GM19467 (cell line): Measurements from ENCODE around the gene SMYD2.

ENCODE experiments used
- ATAC-seq: cut with Tn5 transposase; IDR thresholded peaks from one replicate; pipeline ENCODE4 v1.9.1; 2021; ENCODE audit warnings: mild to moderate bottlenecking, moderate library complexity; ENCODE audit not compliant: unreplicated experiment

The SMYD2 gene

DNA sequence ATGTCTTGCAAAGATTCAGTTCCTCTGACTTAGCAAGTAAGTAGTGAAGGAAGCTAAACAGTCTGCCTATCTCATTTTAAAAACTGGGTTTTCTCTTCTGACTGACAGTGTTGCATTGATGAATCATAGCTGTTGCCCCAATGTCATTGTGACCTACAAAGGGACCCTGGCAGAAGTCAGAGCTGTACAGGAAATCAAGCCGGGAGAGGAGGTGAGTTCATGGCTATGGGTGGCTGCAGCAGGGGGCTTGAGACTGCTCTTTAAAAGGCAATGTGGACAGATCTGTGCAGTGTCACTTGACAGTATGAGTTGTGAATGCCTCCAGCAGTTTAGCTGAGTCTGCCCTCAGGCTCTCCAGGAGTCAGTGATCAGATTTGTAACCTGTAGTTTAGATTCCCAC, 46.6 kb downstream of the SMYD2 start:
- no peak for ATAC-seq

DNA sequence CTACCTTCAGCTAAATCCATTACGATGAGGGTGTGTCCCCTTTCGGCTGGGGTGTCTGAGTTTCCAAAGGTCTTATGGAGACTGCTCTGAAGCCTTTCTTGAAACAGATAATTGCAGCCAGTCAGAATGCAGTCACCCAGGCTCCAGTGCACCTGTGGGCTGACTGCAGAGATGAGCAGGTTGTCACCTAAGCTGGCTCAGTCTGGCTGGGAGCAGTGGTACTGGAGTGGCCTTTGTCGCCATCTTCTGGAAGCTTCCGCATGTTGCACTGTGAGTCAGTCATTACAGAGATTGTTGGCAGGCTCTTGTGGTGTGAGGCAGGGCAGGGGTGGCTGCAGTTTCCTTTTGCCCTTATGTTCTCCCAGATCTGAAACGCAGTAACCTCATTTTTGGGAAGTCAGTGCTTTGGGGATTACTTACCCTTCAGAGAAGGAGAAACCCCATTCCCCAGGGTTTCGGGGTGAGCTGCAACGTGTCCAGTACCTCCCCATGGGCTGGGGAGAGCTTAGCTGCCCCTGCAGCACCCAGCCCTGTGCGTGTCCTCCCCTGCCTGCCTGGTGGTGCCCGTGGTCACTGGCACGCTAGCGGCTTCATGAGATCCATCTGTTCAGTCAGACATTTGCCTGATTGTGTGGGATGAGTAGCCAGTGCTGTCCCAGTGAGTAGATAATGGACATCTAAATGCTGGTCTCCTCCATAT, 48.0 kb downstream of the SMYD2 start:
- ATAC-seq: peak; percentile 86

DNA sequence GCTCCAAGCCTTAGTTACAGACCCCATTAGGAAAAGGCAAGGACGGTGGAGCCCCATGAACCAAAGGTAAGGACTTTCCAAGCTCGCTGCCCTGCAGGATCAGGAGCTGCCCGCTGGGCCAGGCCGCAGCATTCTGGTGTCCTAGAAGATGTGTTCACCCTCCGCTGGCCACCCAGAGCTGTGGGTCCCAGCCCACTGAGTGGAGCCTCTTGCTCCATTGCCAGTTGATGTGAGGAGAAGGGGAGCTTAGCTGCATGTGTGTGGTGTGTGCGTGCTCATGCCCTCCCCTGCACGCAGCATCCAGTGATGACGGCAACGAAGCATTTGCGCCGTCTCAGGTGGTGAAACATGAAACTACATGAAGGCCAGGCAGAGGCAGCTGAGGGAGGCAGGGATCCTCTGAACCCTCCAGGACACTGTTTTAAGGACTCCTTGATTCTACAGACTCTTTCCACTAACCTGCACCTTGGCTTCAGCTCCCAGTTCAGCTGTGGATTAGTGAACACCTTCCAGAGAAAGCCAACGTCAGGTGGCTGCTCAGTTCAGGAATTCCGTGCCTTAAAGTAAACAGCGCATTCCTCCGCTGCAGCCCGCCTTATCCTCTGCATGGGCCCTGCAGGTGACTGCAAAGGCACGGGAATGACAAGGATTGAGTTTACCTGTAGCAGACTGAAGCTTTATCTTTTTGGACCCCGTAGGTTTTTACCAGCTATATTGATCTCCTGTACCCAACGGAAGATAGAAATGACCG, 48.7 kb downstream of the SMYD2 start:
- no peak for ATAC-seq

DNA sequence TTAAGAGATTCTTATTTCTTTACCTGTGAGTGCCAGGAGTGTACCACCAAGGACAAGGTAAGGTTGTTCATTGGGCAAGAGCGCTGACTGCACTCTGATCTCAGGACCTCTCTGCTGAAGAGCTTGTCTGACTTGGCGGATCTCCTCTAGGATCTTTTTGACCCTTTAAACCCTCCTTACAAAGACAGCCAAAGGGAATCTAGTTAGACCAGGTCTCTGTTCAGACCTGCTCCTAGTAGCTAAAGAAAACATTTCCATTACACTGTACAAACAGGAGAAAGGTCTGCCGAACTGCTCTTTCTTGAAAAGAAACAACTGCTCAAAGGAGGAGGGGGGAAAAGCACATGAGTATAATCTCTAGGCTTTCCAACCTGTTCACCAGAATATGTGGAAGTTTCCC, 49.3 kb downstream of the SMYD2 start:
- ATAC-seq: no peak

DNA sequence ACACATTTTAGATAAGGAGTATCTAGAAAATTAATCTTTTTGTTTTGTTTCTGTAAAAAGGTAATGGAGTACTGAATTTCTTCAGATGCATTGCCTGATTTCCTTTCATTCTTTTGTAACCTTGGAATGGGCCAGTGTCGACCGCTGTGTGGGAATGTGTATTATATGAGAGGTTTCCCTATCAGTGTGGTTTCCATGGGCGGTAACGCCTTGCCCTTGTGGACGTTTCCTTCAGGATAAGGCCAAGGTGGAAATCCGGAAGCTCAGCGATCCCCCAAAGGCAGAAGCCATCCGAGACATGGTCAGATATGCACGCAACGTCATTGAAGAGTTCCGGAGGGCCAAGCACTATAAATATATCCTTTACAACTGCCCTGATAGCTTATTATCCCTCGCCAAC, 49.8 kb downstream of the SMYD2 start:
- no peak for ATAC-seq

DNA sequence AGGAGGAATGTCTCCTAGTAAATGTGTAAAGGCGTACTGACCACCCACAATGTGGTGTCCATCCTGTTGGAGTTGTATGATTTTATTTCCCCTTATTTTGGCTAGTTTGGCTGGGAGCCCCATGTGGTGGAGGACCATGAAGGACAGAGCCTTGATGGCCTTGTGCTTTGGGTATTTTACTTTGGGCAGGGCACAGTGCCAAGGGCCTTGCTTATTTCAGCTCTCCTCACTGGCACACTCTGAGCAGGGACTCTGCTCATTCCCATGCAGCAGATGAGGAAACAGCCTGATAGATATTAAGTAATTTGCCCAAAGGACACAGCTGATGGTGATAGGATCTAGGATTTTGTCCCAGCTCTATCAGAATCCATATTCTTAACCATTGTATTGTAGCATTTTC, 50.2 kb downstream of the SMYD2 start:
- no peak for ATAC-seq

DNA sequence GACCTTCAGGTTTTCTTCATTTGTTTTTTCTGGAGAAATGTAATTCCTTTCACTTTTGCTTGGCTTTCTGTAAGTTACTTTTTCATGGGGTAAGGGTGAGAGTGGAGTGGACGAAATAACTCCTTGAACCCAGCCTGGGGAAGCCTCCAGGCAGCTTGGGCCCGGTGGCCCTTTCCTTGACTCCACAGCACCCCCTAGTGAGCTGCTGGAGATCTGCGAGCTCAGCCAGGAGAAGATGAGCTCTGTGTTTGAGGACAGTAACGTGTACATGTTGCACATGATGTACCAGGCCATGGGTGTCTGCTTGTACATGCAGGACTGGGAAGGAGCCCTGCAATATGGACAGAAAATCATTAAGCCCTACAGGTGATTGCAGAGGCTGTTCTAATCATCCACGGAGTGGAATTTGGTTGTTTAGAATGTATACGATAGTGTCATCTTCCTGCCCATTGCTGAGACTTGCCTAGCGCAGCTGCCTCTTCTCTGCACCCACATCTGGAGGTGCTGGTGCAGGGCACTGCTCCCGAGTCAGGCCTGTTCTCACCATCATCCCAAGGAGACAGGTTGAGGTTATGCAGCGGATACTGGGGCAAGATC, 51.0 kb downstream of the SMYD2 start:
- peak; percentile 42 for ATAC-seq

DNA sequence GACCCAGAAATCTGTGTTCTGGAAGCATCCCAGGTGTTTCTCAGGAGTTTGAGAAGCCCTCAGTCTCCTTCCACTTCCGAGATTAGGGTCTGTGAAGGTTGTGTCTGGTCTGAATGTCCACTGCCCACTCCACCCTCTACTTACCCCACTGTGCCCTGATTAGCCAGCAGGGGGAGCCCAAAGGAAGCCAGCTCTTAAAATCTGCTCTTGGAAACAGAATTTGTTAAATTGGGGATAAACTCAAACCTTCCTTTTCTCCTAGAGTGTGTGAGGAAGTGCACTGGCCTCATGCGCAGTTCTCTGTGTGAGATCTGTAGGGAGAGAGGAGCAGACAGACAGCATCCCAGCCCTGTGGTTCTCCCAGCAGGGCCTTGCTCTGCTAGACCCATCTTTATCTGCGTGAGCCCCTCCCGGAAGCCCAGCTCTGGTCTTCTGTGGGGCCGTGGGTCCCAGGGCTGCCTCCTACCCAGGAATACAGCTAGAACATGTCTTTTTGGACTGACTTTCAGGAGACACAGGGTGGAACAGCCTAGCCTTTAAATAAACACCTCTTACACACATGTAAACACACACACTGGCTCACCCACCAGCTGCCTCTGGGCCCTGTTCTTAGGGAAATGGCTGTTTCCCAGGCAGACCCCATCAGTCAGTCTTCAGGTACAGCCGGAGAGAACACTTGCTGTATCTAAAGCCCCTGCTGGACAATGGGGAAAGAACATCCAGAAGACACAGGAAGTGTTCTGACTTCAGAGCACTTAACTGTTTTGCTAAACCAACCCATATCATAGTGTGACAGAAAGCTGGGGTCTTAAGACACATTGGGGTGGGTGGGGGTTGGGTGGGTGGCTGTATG, 52.2 kb downstream of the SMYD2 start:
- no peak for ATAC-seq

DNA sequence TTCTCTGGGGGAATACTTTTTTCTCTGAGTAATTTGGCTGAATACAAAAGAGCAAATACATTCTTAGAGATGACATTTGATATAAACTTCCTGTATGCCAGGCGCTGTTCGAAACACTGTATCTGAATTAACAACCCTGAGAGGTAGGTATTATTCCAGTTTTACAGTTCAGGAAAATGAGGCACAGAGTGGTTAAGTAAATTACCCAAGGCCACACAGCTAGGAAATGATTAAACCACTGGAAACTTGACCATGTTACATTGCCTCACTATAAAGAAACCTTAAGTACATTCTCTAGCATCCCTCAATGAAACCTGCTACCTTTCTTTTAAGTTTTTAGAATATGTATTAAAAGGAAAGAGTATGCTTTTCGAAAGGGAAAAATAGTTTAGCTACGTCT, 54.6 kb downstream of the SMYD2 start:
- ATAC-seq: no peak

DNA sequence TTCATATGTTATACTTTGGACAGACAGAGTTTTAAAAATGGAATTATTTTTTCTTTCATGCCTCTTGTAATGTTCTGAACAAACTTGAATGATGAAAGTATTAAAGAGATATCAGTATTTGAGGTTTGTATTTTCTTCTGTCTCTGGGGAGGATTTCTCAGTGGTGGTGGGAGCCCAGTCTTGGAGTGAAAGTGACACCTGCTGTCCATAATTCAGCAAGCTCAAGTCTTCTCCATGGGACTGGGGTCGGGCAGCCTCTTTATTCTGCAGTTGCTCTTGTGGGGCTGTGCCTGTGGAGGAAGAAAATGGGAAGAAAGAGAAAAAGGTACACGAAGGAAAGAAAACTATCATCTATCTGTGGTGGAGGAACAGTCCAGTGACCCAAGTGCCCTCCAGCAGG, 56.1 kb downstream of the SMYD2 start:
- ATAC-seq: no peak

DNA sequence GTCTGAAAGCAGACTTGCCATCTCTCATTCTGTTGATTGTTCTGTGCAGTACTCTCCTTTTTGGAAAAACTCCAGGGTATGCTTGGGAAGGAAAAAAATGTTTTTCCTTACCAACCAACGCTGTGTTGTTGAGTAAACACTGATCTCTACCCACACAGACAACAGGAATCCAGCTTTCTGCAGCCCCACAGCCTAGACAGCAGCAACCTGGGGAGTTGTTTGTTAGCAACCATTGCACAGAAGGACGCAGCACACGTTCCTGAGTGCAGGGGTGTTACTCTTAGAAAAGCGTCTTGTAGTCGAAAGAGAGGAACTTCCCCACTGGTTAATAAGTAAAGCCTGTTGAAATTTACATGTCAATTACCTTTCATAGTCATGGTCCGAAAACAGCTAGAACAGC, 56.6 kb downstream of the SMYD2 start:
- peak; percentile 44 for ATAC-seq

DNA sequence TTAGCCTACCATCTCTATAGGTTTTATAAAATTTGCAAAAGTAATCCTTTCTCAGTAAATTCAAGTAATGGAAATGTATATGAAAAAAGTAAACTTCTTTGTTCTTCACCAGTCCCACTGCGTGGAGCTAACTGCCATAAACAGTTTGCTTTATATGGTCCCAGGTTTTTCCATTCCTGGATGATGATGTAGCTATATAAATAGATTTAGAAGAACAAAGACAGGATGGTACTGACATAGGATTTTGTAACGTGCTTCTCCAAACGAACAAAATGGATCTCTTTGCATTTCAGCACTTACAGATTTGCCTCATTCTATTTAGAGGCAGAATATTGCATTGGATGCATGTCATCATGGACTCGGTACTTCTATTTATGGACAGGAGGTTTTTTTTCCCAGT, 57.3 kb downstream of the SMYD2 start:
- no peak for ATAC-seq

DNA sequence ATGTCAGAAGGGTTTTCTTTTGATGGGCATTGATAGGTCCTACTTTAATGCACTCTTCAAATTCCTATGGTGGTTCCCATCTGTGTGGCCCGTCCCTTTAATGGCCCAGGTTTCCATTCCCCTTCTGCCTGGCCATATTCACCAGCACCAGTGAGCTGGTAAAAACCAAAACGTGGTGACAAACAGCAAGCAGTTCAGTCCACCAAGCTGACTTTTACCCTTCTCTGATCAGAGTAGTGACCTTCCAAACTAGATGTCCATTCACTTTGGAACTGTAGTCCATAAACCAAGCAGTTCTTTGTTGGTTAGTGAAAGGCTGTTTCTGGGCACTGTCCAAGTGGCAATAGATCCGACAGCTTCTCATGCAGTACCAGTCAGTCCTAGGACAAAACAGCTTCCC, 60.5 kb downstream of the SMYD2 start:
- ATAC-seq: no peak

DNA sequence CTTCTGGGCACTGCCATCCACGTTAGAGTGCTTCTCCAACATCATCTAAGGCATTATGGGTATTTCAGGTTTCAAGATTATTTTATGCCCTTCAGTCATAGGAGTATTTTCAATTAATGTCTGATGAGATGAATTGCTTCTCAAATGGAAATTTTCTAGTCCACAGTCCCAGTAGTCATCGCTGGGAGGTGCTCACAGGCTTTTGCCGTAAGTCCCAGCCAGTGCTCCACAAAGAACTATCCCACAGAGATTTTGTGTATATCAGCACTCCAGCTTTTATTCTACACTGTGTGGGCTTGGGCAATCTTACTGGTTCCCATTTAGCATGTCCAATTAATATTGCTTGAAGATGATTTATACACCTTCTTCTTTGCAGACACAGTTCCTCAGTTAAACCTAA, 61.0 kb downstream of the SMYD2 start:
- no peak for ATAC-seq

DNA sequence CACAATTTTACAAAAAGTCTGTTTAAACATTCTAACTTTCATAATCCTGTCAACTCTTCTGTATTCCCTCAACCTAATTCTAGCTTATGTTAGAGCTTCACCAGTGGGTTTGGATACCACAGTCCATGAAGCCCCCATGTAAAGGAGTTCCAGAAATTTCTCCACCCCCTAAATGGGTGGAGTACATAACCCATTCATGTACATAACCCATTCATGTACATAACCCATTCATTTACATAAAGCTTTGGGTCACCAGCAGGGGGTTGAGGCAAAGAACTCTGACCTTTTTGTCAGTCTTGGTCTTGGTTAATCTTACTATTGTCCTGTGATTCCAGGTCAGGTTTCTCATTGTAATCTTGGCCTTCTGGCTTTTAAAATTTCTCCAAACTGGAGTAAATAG, 61.6 kb downstream of the SMYD2 start:
- ATAC-seq: no peak

DNA sequence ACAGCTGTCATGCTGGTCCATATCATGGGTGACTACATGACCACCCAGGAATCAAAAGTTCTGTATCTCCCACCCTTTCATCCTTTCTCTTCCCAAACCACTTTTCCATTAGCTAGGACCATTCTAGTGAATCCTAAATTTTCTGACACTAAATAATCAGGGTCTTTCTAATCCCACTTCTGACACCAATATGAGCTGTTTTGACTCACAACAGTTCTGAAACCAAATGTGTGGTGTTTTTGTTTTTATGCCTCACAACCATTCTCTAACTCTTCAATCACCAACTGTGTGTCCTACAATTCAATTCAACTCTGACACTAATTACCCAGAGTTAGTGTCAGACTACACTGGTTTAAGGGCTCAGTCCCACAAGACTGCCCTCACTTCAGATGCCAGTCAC, 63.9 kb downstream of the SMYD2 start:
- no peak for ATAC-seq

DNA sequence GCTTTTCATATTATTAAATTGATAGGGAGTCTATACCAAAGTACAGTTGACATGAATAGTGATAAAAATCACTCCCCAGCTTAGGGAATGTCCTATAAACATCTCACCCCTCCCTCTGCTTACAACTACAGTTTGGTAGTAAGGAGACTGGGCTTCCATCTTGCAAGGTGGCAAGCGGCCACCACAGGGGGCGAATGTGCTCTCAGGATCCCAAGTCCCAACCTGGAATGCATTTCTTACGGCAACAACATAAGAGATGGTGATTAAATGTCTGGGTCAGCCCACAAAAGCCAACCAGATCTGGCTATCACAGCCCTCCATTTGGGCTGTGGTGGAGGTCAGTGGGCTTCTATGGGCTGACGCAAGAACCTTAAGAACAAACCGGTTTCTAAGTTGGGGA, 68.0 kb downstream of the SMYD2 start:
- ATAC-seq: no peak

DNA sequence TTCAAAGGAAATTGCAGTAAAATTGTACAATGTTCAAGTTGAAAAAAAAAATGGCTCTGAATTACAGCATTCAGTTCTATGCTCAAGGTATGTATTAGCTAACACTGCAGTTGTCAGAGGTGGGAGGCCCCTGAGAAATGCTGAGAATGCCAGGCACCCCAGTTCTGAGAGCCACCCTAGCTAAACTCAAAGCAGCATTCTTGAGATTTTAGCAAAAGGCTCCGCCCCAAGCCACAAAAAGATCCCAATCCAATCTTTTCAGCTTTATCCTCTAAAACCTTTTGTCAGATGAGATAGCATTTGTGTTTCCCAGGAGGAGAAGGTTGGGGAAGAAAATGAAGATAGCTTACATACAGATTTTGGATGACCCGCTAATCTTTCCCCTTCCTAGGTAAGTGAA, 68.8 kb downstream of the SMYD2 start:
- ATAC-seq: no peak

DNA sequence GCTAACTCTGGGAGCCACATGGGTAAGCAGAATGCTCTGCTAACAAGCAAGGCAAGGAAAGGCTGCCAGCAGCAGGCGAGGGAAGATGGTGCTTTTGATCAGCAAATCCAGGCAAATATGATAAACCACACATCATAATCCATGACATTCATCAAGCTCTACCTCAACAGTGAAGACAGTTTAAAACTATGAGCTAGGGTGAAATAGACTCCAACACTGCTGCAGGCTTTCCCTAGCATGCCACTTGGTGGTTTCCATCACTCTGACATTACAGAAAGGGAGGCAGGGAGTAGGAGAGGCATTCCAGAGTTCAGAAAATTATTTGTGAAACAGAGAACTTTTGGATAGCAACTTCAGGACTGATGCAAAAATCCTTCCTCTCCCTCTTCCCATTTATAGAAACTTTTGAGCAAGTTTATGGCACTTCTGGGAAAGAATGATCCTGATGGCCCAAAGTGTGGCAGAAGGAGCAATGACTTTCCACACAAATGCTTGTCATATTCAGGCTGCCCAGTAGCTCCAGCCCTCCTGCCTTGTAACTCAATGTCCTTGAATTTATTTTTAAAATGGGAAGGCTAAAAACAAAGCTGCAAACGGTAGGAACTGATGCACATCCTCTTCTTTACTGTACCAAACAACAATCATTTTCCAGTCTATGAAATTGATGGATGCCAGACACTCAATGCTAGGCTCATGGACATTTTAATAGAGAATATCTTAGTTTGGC, 70.8 kb downstream of the SMYD2 start:
- no peak for ATAC-seq

DNA sequence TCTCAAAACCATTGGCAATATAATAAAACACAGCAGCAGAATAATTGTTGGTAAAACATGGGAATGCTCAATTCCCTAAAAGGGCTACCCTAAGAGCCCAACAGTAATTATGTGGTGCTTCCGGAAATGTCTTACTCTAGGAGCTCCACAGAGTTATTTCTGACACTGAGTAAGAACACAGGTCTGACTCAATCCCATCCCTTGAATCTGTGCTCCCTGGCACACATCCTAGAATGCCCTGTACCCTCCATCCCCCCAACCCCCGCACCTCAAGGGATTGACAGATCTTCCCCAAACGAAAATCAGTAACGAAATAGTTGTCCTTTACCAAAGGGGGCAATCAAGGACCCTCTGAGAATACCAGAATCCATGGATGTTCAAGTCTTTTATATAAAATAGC, 71.9 kb downstream of the SMYD2 start:
- ATAC-seq: no peak
